Stimulated activated CD4-positive, alpha-beta T cell treated with anti-CD3 and anti-CD28 coated beads, Interleukin-1b, Interleukin-23, amount 100 ng/mL, for 1 hour (primary cell): ENCODE results near the gene KCNQ1.

ENCODE experiments used
- DNase-seq, 2 donors: peaks; one replicate each; pipeline ENCODE4 v3.0.0-alpha.2; 2020; ENCODE audit warnings: low read depth in 2 of 2

Gene KCNQ1

GRCh38 chr11:2665526-2666400, 221.0 kb downstream of the KCNQ1 start:
- DNase-seq: no peak

- no peak for DNase-seq
These were observed 221.6 kb downstream of the KCNQ1 start for GRCh38 chr11:2666401-2666741.

- DNase-seq: no peak
These were observed 222.2 kb downstream of the KCNQ1 start for GRCh38 chr11:2666828-2667570.

GRCh38 chr11:2667940-2668339, 223.1 kb downstream of the KCNQ1 start:
- no peak for DNase-seq

GRCh38 chr11:2668876-2669275, 224.1 kb downstream of the KCNQ1 start:
- no peak for DNase-seq

- no peak for DNase-seq
These were observed 225.0 kb downstream of the KCNQ1 start for GRCh38 chr11:2669634-2670469.

- no peak for DNase-seq
These were observed 225.8 kb downstream of the KCNQ1 start for GRCh38 chr11:2670541-2671100.

- no peak for DNase-seq
These were observed 226.9 kb downstream of the KCNQ1 start for GRCh38 chr11:2671748-2672147.

- no peak for DNase-seq
These were observed 227.9 kb downstream of the KCNQ1 start for GRCh38 chr11:2672553-2673249.

GRCh38 chr11:2673250-2673610, 228.4 kb downstream of the KCNQ1 start:
- DNase-seq: no peak

GRCh38 chr11:2673871-2674471, 229.2 kb downstream of the KCNQ1 start:
- DNase-seq: no peak

GRCh38 chr11:2674658-2675131, 229.9 kb downstream of the KCNQ1 start:
- no peak for DNase-seq

- DNase-seq: no peak
These were observed 230.7 kb downstream of the KCNQ1 start for GRCh38 chr11:2675540-2675939.

GRCh38 chr11:2677127-2677526, 232.3 kb downstream of the KCNQ1 start:
- DNase-seq: no peak

- DNase-seq: no peak
These were observed 233.6 kb downstream of the KCNQ1 start for GRCh38 chr11:2678396-2678795.

- DNase-seq: no peak
These were observed 234.3 kb downstream of the KCNQ1 start for GRCh38 chr11:2679011-2679676.

- no peak for DNase-seq
These were observed 236.8 kb downstream of the KCNQ1 start for GRCh38 chr11:2681408-2682145.

GRCh38 chr11:2683806-2684205, 239.0 kb downstream of the KCNQ1 start:
- no peak for DNase-seq

- DNase-seq: no peak
These were observed 239.8 kb downstream of the KCNQ1 start for GRCh38 chr11:2684581-2684980.

- no peak for DNase-seq
These were observed 240.2 kb downstream of the KCNQ1 start for GRCh38 chr11:2685051-2685450.
